Jurkat, Clone E6-1 (cell line): Measurements from ENCODE around the gene ARL16.

Source experiments
- DNase-seq: peaks from one replicate; pipeline ENCODE4 v3.0.0-alpha.2; 2011; ENCODE audit warnings: low read depth, low spot score
- H3K4me3 ChIP-seq: 2 replicates; pipeline ENCODE4 v1.5.1; 2011; ENCODE audit warnings: mild to moderate bottlenecking, low read length, control low read depth, moderate library complexity

ARL16 gene

DNA sequence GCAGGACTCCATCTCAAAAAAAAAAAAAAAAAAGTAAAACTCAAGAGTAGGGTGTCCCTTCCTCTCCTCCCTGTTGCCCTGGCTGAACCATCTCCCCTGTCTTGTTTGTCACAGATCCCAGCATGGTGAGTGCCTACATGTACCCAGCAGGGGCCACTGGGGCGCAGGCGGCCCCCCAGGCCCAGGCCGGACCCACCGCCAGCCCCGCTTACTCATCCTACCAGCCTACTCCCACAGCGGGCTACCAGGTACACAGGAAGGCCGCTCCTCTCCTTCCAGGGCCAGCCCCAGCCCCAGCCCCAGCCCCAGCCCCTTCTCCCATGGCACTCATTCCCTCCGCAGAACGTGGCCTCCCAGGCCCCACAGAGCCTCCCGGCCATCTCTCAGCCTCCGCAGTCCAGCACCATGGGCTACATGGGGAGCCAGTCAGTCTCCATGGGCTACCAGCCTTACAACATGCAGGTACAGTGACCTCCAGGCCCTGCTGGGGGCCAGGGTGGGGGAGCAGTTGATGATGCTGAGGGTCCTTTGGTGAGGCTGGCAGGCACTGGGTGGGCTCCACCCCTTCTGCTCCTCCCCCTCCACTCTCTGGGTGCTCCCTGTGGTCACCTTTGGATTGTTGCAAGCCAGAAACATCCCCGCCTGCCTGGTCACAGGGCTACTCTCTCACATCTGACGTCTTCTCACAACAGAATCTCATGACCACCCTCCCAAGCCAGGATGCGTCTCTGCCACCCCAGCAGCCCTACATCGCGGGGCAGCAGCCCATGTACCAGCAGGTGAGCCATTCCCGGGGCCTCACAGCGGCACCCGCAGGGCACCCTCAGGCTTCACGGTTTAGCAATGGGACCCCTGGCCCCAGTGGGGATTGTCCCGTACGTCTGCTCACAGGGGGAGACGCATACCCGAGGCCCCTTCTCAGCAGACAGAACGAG is 17.0 kb upstream of the ARL16 start:
- no peak overlapping the region for H3K4me3 ChIP-seq
- no peak for DNase-seq

DNA sequence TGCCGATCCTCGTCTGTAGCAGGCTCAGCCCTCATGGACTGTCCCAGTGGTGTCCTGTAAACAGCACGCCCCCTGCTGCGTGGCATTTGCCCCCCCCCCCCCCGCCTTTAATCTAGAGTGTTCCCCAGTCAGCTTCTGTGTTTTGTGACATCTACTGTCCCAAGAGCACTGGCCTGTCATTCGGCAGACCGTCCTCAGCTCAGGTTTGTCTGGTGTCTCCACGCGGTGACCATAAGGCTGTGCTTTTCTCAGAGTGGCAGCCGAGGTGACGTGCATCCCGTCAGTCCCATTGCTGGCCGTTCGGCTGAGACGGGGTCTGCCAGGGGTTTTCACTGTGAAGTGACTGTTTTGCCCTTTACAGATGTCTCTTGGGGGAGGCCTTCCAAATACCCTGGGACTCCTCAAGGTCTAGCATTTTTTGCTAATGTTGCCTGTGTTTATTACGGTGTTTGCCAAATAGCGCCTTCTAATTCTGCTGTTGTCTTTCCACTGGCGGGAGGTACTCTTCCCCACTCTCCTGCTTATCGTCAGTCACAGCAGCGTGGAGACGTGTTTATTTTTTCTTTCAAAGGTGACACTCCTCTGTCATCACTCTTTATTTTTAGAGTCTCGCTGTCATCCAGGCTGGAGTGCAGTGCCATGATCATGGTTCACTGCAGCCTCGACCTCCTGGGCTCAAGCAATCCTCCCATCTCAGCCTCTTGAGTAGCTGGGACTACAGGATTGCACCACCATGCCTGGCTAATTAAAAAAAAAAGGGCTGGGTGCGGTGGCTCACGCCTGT is 13.9 kb upstream of the ARL16 start:
- no peak overlapping the region for H3K4me3 ChIP-seq

DNA sequence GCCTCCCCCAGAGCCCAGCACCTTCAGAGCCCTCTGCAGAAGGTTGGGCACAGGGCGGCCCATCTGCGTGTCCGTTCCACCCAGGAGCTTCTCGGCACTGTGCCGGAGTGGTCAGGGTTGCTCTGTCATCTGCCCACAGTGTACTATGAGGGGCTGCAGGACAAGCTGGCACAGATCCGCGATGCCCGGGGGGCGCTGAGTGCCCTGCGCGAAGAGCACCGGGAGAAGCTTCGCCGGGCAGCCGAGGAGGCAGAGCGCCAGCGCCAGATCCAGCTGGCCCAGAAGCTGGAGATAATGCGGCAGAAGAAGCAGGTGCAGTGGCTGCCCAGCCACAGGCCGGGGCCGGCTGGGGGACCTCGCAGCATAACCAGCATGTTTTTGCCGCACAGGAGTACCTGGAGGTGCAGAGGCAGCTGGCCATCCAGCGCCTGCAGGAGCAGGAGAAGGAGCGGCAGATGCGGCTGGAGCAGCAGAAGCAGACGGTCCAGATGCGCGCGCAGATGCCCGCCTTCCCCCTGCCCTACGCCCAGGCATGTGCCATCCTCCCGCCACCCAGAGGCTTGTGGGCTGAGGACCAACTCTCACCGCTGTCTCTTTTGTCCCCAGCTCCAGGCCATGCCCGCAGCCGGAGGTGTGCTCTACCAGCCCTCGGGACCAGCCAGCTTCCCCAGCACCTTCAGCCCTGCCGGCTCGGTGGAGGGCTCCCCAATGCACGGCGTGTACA is 12.8 kb upstream of the ARL16 start:
- no peak for DNase-seq
- H3K4me3 ChIP-seq: no peak overlapping the region

More for the DNA sequence above, 13.9 kb upstream of the ARL16 start:
- DNase-seq: no peak

DNA sequence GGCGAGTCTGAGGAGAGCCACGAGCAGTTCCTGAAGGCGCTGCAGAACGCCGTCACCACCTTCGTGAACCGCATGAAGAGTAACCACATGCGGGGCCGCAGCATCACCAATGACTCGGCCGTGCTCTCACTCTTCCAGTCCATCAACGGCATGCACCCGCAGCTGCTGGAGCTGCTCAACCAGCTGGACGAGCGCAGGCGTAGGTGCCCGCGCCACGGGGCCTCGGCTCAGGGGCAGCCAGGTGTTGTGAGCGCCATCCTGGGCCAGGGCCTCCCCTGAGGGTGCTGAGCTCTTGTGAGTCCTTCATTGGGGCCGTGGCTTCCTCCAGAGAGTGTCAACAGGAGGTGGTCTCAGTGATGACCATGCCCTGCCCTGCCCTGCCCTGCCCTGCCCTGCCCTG is 12.2 kb upstream of the ARL16 start:
- no peak for DNase-seq
- H3K4me3 ChIP-seq: no peak overlapping the region

DNA sequence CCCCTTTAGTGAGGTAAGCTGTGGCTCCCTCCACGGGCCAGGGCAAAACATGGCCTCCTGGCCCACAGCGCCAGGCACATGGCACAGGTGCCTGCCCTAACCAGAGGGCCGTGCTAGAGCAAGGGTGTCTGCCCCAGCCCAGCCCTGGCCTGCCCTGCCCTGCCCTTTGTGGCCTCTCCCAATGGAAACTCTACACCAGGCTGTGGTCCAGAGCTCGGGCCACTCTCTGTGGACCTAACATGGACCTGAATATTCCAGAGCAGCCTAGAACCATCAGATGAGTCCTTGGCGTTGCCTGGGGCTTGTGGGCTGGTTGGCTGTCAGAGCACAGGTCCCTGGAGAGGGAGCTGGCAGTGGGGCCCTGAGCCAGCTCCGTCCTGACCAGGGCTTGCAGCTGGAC is 11.6 kb upstream of the ARL16 start:
- H3K4me3 ChIP-seq: no peak overlapping the region
- DNase-seq: no peak

DNA sequence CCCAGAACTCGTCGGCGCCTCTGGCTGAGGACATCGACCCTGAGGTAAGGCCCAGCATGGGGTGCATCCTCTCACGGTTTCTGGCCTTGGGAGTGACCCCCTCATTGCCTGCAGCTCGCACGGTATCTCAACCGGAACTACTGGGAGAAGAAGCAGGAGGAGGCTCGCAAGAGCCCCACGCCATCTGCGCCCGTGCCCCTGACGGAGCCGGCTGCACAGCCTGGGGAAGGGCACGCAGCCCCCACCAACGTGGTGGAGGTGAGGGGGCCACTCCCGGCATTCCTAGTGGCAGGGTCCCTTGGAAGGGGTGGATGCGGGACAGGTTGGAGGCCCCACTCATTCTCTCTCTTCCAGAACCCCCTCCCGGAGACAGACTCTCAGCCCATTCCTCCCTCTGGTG is 11.2 kb upstream of the ARL16 start:
- no peak overlapping the region for H3K4me3 ChIP-seq
- DNase-seq: no peak

DNA sequence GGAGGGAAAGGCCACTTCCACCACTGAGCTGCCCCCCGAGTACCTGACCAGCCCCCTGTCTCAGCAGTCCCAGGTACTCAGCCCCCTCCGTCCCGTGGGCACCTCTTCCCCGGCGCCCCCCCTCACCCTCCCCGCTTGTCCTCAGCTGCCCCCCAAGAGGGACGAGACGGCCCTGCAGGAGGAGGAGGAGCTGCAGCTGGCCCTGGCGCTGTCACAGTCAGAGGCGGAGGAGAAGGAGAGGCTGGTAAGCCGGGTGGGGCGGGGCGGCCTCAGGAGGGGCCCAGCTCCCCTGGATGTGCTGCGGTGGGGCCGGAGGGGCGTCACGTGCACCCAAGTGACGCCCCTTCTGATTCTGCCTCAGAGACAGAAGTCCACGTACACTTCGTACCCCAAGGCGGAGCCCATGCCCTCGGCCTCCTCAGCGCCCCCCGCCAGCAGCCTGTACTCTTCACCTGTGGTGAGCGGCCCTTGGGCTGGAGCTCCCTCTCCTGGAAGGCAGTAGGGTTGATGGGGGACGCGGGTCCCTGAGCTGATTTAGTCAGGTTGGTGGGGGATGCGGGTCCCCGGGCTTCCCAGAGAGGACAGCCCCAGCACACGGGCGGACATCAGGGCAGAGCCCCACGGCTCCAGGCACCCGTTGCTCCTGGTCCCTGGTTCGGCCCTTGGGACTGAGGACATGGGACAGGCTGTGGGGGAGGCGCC is 10.1 kb upstream of the ARL16 start:
- no peak for DNase-seq
- H3K4me3 ChIP-seq: no peak overlapping the region

DNA sequence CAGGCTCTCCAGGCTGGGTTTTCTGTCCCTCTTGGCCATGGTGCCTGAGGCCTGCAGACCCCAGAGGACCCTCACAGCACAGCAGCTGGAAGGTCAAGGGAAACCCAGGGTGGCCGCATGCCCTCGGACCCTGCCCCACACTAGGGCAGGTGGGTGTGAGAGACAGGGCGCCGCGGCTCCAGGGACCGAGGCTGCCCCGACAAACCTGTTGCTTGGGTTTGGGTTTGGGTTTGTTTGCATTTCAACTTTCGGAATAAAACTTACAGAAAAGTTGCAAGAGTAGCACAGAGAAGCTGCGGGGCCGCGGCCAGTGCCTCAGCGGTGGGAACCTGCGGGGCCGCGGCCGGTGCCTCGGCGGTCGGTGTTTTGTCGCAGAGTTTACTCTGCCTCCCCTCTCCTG is 8.0 kb upstream of the ARL16 start:
- no peak for DNase-seq
- H3K4me3 ChIP-seq: no peak overlapping the region

DNA sequence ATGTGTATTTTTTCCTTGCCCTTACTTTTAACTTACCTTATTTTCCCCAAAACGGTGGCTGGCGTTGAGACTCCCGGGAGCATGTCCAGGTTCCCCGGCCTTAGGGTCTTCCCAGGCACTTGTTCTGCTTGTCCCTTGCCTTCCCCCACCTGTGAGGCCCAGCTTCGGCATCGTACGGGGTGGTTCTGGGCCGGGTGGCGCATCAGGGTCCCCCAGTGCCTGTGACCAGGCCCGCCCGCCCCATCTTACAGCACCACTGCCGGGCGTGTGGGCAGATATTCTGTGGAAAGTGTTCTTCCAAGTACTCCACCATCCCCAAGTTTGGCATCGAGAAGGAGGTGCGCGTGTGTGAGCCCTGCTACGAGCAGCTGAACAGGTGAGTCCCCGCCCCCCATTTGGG is 7.6 kb upstream of the ARL16 start:
- no peak overlapping the region for H3K4me3 ChIP-seq
- no peak for DNase-seq

DNA sequence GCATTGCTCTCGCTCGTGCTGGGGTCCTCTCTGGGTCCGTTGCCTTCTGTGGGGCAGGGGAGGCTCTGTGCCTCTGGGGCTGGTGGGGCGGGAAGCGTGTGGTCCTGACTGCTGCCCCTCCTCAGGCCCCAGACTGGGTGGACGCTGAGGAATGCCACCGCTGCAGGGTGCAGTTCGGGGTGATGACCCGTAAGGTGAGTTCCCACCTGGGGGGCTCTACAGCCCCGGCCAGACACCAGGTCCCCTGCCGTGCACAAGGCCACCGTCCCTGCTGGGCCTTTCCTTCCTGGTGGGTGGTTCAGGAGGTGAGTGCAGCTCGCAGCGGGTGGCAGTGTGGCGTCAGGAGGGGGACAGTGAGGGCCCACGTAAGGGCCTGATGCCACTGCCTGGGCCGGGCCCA is 7.0 kb upstream of the ARL16 start:
- no peak overlapping the region for H3K4me3 ChIP-seq
- no peak for DNase-seq

DNA sequence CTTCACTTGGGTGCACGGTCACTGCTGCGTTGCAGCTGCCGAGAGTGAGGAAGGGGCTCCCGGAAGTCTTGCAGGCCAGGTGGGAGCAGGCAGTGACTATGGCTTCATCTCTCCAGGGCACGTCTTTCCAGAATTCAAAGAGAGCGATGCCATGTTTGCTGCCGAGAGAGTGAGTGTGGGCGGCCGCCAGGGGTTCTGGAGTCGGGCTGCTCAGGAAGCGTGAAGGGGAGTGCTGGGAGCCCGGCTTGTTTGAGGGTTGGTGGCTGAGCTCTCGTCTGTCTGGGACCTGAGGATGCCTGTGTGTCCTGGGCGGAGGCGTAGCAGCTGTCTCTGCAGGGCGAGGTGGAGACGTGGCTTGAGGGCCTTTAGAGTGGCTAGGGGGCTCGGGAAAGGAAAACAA is 6.5 kb upstream of the ARL16 start:
- DNase-seq: no peak
- H3K4me3 ChIP-seq: no peak overlapping the region

DNA sequence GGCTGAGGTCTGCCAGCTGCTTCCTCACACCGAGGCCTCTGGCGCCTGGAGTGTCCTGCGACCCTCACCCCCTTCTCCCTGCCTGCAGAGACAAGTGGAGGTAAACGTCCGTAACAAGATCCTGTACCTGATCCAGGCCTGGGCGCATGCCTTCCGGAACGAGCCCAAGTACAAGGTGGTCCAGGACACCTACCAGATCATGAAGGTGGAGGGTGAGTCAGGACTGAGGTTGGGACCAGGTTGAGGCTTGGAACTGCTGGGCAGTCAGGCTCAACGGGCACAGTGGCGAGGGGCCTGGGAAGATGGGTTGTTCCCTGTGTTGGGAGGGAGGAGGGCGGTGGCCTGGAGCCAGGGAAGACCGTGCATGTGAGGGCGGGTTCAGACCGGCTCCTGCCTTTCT is 5.0 kb upstream of the ARL16 start:
- no peak overlapping the region for H3K4me3 ChIP-seq
- no peak for DNase-seq

DNA sequence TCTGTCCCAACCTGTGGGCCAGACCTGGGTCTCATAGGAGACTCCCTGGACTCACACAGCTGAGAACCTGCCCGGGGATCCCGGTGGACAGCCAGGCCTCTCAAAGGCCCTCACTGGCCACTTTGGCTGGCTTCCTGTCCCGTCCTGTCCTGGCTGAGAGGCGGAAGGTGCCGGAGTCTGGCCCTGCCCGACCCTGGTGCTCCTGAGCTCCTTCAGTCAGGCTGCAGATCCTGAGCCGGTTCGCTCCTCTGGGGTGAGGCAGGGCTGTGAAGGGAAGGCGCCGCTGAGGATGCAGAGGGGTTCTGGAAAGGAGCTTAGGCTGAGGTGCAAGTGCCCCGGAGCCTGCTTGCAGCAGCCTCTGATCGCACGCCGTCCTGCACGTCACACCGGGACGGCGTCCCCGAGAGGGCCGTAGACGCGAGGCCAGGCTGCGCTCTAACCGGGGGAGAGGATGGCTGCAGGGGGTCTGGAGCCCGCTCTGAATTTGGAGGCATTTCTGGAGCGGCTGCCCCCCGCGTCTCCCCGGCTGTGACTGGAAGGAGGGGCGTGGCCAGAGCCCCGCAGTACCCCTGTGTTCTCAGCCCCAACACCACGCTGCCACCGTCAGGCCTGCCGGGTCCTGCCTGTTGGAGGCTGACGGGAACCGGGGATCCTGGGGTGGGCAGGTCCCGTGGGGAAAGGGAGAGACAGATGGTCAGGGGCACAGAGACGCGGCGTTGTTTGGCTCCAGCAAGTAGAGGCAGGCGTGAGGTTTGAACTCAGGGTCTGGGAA is 4.4 kb upstream of the ARL16 start:
- no peak for DNase-seq
- H3K4me3 ChIP-seq: no peak overlapping the region

DNA sequence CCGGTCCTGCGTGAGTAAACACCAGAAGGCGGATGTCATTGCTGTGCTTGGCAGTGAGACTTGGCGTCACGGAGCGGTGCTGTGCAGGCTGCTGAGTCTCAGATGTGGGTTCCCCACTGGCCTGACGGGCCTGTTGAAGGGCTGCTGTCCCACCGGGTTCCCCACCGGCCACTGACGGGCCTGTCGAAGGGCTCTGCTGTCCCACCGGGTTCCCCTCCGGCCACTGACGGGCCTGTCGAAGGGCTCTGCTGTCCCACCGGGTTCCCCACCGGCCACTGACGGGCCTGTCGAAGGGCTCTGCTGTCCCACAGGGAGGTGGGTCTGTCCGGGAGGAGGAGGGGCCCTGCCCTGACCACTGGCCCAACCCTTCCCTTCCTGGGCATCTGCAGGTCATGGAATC is 3.0 kb upstream of the ARL16 start:
- H3K4me3 ChIP-seq: no peak overlapping the region
- DNase-seq: no peak

DNA sequence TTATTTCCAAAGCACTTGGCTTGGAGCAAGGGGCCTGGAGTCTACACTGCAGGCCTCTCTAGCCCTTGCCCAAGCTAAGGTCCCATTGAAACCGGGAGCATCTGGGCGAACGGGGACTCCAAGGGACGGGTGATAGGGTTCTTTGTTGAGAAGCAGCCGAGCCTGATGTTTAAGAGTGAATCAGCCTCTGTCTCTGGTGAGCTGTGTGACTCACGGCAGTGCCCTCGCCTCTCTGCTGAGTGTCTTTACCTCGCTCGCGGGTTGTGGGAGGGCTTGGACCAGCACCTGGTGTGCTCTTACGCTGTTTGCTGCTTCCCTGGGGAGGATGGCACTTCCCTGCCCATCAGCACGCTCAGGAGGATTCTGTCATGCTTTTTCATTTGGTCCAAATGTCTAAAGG is 1.5 kb upstream of the ARL16 start:
- peak overlapping the region; percentile 94 for H3K4me3 ChIP-seq
- no peak for DNase-seq

DNA sequence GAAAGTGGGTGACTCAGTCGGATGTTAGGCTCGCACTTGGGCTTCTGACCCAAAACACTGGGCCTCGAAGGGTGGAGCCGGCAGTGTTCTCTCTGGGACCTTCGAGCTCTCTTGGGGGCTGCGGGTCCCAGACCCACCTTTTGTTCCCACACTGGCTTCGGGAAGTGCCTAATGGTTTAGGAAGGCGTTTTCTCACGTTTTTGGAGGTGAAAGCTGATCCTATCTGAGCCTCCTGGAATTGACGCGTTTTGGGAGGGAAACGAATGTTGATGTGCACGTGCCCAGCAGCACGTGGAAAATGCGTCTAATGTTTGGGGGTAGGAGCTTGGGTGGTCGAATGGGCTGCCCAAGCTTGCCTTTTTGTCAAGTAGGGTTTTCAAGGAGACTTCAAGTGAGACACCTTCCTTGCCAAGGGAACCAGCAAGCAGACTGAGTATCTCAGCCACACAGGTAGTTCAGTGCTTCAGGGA is 880 bp upstream of the ARL16 start:
- no peak for DNase-seq

DNA sequence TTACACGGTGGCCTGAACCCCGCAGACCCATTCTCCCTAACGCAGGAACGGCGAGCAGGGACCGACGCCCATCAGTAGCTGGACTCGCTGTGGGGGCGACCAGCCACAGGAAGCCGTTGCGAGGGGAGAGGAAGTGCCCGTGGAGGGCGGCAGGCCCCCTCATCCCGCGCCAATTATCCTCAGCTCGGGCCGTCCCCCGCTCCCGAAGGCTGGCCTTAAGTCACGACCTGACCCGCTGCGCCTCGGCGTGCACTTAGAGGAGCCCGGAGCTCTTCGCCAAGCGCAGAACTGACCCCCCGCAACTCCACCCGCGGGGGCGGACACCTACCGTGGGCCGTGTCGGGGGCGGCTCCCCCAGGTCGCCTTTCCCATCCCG is 401 bp downstream of the ARL16 start:
- no peak for DNase-seq
- H3K4me3 ChIP-seq: peak overlapping the region; percentile 91

More for the DNA sequence above, 880 bp upstream of the ARL16 start:
- H3K4me3 ChIP-seq: peak overlapping the region; percentile 94

DNA sequence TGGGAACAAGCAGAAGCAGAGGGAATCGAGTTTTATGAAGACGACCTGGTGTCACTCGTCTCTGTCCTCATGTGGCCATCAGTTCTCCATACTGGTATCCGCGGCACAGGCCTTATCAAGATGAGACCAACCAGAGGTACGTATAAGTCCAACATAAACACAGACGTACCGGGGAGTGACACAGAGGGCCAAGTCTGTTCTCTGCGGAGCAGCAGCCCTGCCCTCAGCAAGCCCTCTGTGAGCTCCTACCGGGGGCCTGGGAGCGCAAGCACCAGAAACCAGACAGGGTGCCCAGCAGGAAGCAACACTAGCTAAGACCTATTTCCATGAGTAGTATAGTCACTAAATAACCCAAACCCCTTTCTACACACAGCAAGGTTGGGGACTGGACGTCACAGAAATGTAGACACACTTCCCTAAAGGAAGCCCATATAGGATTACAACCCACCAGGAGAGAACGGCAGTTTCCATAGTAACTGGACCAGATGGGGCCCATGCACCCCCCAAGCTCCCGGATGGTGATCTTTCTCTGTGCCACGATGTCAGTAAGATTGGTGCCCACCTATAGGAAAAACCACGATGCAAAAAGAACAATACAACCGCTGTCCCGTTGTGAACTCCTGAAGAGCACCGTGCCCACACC is 911 bp downstream of the ARL16 start:
- peak overlapping the region; percentile 91 for H3K4me3 ChIP-seq
- no peak for DNase-seq
